GM23338 (cell line): ENCODE data around the gene ORAI2.

Source experiments
- CREB1 ChIP-seq: fragments of 250-450 bp; sonication (Bioruptor Pico); IDR thresholded peaks from 2 replicates; pipeline ENCODE4 v1.5.0; 2020; ENCODE audit warnings: low read depth, mild to moderate bottlenecking, moderate library complexity
- EZH2 ChIP-seq: fragments of 200-600 bp; sonication (generic); IDR thresholded peaks from one replicate; pipeline ENCODE4 v1.8.0; 2017; ENCODE audit warnings: antibody characterized with exemption, mild to moderate bottlenecking, low read depth; ENCODE audit not compliant: unreplicated experiment
- EZH2phosphoT487 ChIP-seq: fragments of 200-600 bp; sonication (generic); IDR thresholded peaks from one replicate; pipeline ENCODE4 v1.8.1; 2018; ENCODE audit warnings: antibody characterized with exemption; ENCODE audit not compliant: unreplicated experiment
- JUNB ChIP-seq: IDR thresholded peaks from one replicate; pipeline ENCODE4 v1.6.1; 2016; ENCODE audit warnings: antibody characterized with exemption; ENCODE audit not compliant: unreplicated experiment
- POLR2AphosphoS5 ChIP-seq: IDR thresholded peaks from 2 replicates; pipeline ENCODE4 v1.6.1; 2016; ENCODE audit warnings: antibody characterized with exemption, low read depth
- ZNF331 ChIP-seq: fragments of 250-450 bp; sonication (Bioruptor Pico); IDR thresholded peaks from 2 replicates; pipeline ENCODE4 v1.5.0; 2020; ENCODE audit warnings: low read depth, mild to moderate bottlenecking, moderate library complexity
- TF ChIP-seq, protein P1 (sequence below), 2 experiments: fragments of 200-600 bp in 1 of 2; sonication (generic) in 1 of 2; conservative IDR thresholded peaks; 2 replicates each; pipeline versions ENCODE4 v1.5.1 to v1.6.1; 2016 to 2017; ENCODE audit warnings: antibody characterized with exemption in 2 of 2, low read depth in 2 of 2, mild to moderate bottlenecking in 2 of 2, moderate library complexity in 1 of 2
- TF ChIP-seq, protein P2 (sequence below): IDR thresholded peaks from one replicate; pipeline ENCODE4 v1.6.1; 2018; ENCODE audit warnings: antibody characterized with exemption; ENCODE audit not compliant: unreplicated experiment

DNA sequence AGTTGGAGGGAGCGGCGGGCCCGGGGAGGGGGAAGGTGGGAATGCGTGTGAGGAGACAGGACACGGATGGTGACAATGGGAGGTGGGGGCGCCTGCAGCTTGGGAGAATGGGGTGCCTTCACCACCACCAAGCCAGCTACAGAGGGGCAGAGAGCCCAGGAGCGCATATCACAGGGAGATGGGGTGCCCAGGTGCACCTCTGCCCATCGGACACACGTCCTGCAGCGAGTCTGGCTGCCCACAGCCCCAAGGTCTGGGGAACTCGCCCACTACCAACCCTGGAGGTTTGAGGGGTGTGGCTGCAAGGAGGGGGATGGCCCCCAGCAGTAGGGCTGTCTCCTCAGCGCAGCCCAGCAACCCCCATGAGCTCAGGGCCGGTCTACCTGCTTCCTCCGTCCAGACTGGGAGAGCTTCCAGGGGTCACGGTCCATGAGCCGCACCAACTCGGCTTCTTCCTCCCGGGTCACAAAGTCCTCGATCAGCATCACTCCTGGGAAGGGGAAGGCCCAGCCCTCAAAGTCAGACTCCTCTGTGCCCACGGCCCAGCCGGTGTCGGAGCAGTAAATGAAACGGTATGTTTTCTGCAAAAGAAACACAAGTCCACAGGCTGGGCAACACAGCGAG is 26.0 kb downstream of the ORAI2 start:
- TF ChIP-seq, protein P1, sequence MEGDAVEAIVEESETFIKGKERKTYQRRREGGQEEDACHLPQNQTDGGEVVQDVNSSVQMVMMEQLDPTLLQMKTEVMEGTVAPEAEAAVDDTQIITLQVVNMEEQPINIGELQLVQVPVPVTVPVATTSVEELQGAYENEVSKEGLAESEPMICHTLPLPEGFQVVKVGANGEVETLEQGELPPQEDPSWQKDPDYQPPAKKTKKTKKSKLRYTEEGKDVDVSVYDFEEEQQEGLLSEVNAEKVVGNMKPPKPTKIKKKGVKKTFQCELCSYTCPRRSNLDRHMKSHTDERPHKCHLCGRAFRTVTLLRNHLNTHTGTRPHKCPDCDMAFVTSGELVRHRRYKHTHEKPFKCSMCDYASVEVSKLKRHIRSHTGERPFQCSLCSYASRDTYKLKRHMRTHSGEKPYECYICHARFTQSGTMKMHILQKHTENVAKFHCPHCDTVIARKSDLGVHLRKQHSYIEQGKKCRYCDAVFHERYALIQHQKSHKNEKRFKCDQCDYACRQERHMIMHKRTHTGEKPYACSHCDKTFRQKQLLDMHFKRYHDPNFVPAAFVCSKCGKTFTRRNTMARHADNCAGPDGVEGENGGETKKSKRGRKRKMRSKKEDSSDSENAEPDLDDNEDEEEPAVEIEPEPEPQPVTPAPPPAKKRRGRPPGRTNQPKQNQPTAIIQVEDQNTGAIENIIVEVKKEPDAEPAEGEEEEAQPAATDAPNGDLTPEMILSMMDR (conservative IDR thresholded peaks at IDR 0.05; ENCODE audit: low read depth in 2 of 2) = no peak
- no peak for TF ChIP-seq CREB1 (CRISPR knock-in tag)
- TF ChIP-seq POLR2AphosphoS5 = no peak
- TF ChIP-seq EZH2 = no peak
- TF ChIP-seq EZH2phosphoT487 = no peak
- TF ChIP-seq JUNB = no peak
- TF ChIP-seq, protein P2, sequence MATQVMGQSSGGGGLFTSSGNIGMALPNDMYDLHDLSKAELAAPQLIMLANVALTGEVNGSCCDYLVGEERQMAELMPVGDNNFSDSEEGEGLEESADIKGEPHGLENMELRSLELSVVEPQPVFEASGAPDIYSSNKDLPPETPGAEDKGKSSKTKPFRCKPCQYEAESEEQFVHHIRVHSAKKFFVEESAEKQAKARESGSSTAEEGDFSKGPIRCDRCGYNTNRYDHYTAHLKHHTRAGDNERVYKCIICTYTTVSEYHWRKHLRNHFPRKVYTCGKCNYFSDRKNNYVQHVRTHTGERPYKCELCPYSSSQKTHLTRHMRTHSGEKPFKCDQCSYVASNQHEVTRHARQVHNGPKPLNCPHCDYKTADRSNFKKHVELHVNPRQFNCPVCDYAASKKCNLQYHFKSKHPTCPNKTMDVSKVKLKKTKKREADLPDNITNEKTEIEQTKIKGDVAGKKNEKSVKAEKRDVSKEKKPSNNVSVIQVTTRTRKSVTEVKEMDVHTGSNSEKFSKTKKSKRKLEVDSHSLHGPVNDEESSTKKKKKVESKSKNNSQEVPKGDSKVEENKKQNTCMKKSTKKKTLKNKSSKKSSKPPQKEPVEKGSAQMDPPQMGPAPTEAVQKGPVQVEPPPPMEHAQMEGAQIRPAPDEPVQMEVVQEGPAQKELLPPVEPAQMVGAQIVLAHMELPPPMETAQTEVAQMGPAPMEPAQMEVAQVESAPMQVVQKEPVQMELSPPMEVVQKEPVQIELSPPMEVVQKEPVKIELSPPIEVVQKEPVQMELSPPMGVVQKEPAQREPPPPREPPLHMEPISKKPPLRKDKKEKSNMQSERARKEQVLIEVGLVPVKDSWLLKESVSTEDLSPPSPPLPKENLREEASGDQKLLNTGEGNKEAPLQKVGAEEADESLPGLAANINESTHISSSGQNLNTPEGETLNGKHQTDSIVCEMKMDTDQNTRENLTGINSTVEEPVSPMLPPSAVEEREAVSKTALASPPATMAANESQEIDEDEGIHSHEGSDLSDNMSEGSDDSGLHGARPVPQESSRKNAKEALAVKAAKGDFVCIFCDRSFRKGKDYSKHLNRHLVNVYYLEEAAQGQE = no peak
- TF ChIP-seq ZNF331 (CRISPR knock-in tag) = no peak
